Neural cell (in vitro differentiated cells): ENCODE measurements around the gene TTC13. TPM values are rescaled to one million over a fixed set of nuclear protein-coding genes. Genes with fewer than 3 reads are reported as not detected.

ENCODE experiments used
- H2AFZ ChIP-seq: fragments of 200-600, 300-800 bp; sonication (generic), shearing (Covaris generic); 2 replicates; pipeline ENCODE4 v1.6.0; 2014; ENCODE audit warnings: low read depth, mild to moderate bottlenecking, antibody characterized with exemption, low read length, moderate library complexity
- H3F3A ChIP-seq: fragments of 200-600 bp; shearing (Covaris generic); 2 replicates; pipeline ENCODE4 v1.6.1; 2016; ENCODE audit warnings: mild to moderate bottlenecking, moderate library complexity, mixed read lengths, antibody characterized with exemption, low read length; ENCODE audit not compliant: insufficient read depth, poor library complexity, severe bottlenecking
- H3K27ac ChIP-seq: fragments of 200-600, 300-800 bp; sonication (generic), shearing (Covaris generic); 2 replicates; pipeline ENCODE4 v1.5.1; 2014; ENCODE audit warnings: mild to moderate bottlenecking, low read length, moderate library complexity
- H3K27me3 ChIP-seq: fragments of 300-800, 200-600 bp; sonication (generic), shearing (Covaris generic); 2 replicates; pipeline ENCODE4 v1.6.0; 2014; ENCODE audit warnings: mild to moderate bottlenecking, low read depth, low read length, moderate library complexity; ENCODE audit not compliant: insufficient read depth
- H3K36me3 ChIP-seq: fragments of 300-800, 200-600 bp; sonication (generic), shearing (Covaris generic); 2 replicates; pipeline ENCODE4 v1.5.1; 2014; ENCODE audit warnings: mild to moderate bottlenecking, antibody characterized with exemption, low read length, moderate library complexity; ENCODE audit not compliant: insufficient read depth
- H3K4me2 ChIP-seq: fragments of 300-800, 200-600 bp; sonication (generic), shearing (Covaris generic); 2 replicates; pipeline ENCODE4 v1.6.0; 2014; ENCODE audit warnings: mild to moderate bottlenecking, low read length
- H3K4me3 ChIP-seq: fragments of 300-800, 200-600 bp; sonication (generic), shearing (Covaris generic); 2 replicates; pipeline ENCODE4 v1.5.1; 2014; ENCODE audit warnings: mild to moderate bottlenecking, low read length, moderate library complexity
- H3K79me2 ChIP-seq: fragments of 200-600 bp; shearing (Covaris generic); replicated peaks from 2 replicates; pipeline ENCODE4 v1.6.0; 2014; ENCODE audit warnings: mild to moderate bottlenecking, low read length, moderate library complexity; ENCODE audit not compliant: insufficient read depth
- H3K9ac ChIP-seq: fragments of 300-800, 200-600 bp; sonication (generic), shearing (Covaris generic); 2 replicates; pipeline ENCODE4 v1.6.1; 2016; ENCODE audit warnings: mild to moderate bottlenecking, low read length, mixed read lengths
- H3K9me2 ChIP-seq: fragments of 200-600 bp; shearing (Covaris generic); 2 replicates; pipeline ENCODE4 v1.6.1; 2016; ENCODE audit warnings: mild to moderate bottlenecking, low read length, mixed read lengths; ENCODE audit not compliant: insufficient read depth
- H3K9me3 ChIP-seq: fragments of 200-600, 300-800 bp; sonication (generic), shearing (Covaris generic); 2 replicates; pipeline ENCODE4 v1.6.1; 2016; ENCODE audit warnings: mild to moderate bottlenecking, mixed run types, low read length, moderate library complexity, mixed read lengths
- H4K20me1 ChIP-seq: fragments of 200-600 bp; shearing (Covaris generic); 2 replicates; pipeline ENCODE4 v1.6.1; 2016; ENCODE audit warnings: mild to moderate bottlenecking, mixed run types; ENCODE audit not compliant: insufficient read depth
- EP300 ChIP-seq: fragments of 450-650 bp; conservative IDR thresholded peaks from 2 replicates; pipeline ENCODE4 v1.6.1; 2014; ENCODE audit warnings: antibody characterized with exemption, mild to moderate bottlenecking, moderate library complexity; ENCODE audit not compliant: poor library complexity, severe bottlenecking
- EZH2 ChIP-seq: fragments of 200-600, 300-800 bp; shearing (Covaris generic), sonication (generic); IDR thresholded peaks from 2 replicates; pipeline ENCODE4 v1.6.1; 2014; ENCODE audit warnings: antibody characterized with exemption, low read length, borderline replicate concordance, mild to moderate bottlenecking; ENCODE audit not compliant: insufficient read depth, poor library complexity, severe bottlenecking
- MXI1 ChIP-seq: fragments of 450-650 bp; conservative IDR thresholded peaks from 2 replicates; pipeline ENCODE4 v1.6.1; 2014; ENCODE audit warnings: antibody characterized with exemption, mild to moderate bottlenecking; ENCODE audit not compliant: poor library complexity, severe bottlenecking
- POLR2AphosphoS5 ChIP-seq: IDR thresholded peaks from 2 replicates; pipeline ENCODE4 v1.6.1; 2012
- RAD21 ChIP-seq: fragments of 450-650 bp; conservative IDR thresholded peaks from 2 replicates; pipeline ENCODE4 v1.6.1; 2014; ENCODE audit warnings: antibody characterized with exemption, mild to moderate bottlenecking, moderate library complexity
- SMC3 ChIP-seq: fragments of 450-650 bp; conservative IDR thresholded peaks from 2 replicates; pipeline ENCODE4 v1.6.1; 2014; ENCODE audit warnings: antibody characterized with exemption, mild to moderate bottlenecking, moderate library complexity; ENCODE audit not compliant: poor library complexity
- TAF1 ChIP-seq: IDR thresholded peaks from 2 replicates; pipeline ENCODE4 v1.6.1; 2012; ENCODE audit warnings: low read depth
- polyA plus RNA-seq: library from polyadenylated mRNA; depleted of rRNA; stranded (reverse); fragments of >200 nt; gene quantifications from 2 replicates; pipeline ENCODE4 v1.2.3, GENCODE V29; 2014
- TF ChIP-seq, protein P1 (sequence below): fragments of 450-650 bp; IDR thresholded peaks from 2 replicates; pipeline ENCODE4 v1.5.1; 2014; ENCODE audit warnings: antibody characterized with exemption, mild to moderate bottlenecking, moderate library complexity; ENCODE audit not compliant: poor library complexity, severe bottlenecking
- TF ChIP-seq, protein P2 (sequence below): IDR thresholded peaks from 2 replicates; pipeline ENCODE4 v1.6.1; 2012; ENCODE audit warnings: borderline replicate concordance

TTC13 gene
- polyA plus RNA-seq, 1 donor from 2014 or later: 33.8 TPM

DNA sequence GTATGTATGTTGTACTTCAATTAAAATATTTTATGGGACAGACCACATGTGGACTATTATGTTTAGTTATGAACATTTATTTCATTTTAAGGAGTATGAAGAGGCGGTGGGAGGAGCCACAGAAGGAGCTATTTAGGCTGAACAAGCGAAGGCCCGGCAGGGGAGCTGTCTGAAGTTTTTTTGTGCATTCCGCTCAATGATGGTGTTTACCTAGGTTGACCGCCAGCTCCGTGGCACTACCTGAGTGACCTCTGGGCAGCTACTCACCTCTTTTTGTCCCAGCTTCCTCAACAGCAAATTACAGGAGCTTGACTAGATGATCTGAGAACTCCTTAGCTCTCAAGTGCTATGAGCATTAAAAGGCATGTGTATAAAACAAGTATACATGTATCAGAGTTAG is 77.7 kb downstream of the TTC13 start:
- Histone ChIP-seq H3K36me3 (no peaks in the 10 kb centered on the region), H2AFZ (no peak overlapping the region), H3K4me3 (no peak overlapping the region), H3K9ac (no peak overlapping the region), H3K79me2 (no peaks in the 10 kb centered on the region), H3K27me3 (no peaks in the 10 kb centered on the region), H3F3A (no peaks in the 10 kb centered on the region), H3K9me3 (no peaks in the 10 kb centered on the region), H3K9me2 (no peaks in the 10 kb centered on the region), H3K4me2 (no peak overlapping the region), H3K27ac (no peak overlapping the region), H4K20me1 (no peaks in the 10 kb centered on the region)
- TF ChIP-seq POLR2AphosphoS5: no peak
- no peak for TF ChIP-seq RAD21

DNA sequence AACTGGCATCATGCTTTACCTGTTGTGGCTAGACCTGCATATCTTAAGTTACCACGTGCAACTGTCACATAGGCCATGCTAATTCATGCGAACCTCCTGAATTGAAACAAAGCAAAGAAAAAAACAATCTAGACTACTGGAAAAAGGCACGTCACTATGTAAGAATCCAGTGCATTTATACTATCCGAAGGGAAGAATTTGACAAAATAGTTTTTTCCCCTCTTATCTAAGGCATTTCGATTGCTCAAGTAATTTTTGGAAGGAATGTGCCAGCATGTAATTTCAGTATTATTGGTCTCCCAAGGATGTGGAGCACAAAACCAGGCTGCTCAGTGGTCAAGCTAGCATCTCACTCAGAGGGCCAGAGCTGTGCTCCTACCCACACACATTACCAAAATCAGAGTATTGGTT is 78.8 kb downstream of the TTC13 start:
- no peak overlapping the region for H3K4me2 ChIP-seq
- H3K9me3 ChIP-seq: no peaks in the 10 kb centered on the region
- H3K9me2 ChIP-seq: no peaks in the 10 kb centered on the region
- TF ChIP-seq POLR2AphosphoS5: no peak
- no peak for TF ChIP-seq RAD21
- TF ChIP-seq TAF1: no peak
- no peak for TF ChIP-seq SMC3
- TF ChIP-seq, protein P1, sequence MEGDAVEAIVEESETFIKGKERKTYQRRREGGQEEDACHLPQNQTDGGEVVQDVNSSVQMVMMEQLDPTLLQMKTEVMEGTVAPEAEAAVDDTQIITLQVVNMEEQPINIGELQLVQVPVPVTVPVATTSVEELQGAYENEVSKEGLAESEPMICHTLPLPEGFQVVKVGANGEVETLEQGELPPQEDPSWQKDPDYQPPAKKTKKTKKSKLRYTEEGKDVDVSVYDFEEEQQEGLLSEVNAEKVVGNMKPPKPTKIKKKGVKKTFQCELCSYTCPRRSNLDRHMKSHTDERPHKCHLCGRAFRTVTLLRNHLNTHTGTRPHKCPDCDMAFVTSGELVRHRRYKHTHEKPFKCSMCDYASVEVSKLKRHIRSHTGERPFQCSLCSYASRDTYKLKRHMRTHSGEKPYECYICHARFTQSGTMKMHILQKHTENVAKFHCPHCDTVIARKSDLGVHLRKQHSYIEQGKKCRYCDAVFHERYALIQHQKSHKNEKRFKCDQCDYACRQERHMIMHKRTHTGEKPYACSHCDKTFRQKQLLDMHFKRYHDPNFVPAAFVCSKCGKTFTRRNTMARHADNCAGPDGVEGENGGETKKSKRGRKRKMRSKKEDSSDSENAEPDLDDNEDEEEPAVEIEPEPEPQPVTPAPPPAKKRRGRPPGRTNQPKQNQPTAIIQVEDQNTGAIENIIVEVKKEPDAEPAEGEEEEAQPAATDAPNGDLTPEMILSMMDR: no peak
- TF ChIP-seq, protein P2, sequence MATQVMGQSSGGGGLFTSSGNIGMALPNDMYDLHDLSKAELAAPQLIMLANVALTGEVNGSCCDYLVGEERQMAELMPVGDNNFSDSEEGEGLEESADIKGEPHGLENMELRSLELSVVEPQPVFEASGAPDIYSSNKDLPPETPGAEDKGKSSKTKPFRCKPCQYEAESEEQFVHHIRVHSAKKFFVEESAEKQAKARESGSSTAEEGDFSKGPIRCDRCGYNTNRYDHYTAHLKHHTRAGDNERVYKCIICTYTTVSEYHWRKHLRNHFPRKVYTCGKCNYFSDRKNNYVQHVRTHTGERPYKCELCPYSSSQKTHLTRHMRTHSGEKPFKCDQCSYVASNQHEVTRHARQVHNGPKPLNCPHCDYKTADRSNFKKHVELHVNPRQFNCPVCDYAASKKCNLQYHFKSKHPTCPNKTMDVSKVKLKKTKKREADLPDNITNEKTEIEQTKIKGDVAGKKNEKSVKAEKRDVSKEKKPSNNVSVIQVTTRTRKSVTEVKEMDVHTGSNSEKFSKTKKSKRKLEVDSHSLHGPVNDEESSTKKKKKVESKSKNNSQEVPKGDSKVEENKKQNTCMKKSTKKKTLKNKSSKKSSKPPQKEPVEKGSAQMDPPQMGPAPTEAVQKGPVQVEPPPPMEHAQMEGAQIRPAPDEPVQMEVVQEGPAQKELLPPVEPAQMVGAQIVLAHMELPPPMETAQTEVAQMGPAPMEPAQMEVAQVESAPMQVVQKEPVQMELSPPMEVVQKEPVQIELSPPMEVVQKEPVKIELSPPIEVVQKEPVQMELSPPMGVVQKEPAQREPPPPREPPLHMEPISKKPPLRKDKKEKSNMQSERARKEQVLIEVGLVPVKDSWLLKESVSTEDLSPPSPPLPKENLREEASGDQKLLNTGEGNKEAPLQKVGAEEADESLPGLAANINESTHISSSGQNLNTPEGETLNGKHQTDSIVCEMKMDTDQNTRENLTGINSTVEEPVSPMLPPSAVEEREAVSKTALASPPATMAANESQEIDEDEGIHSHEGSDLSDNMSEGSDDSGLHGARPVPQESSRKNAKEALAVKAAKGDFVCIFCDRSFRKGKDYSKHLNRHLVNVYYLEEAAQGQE: no peak
- no peak for TF ChIP-seq EP300
- TF ChIP-seq MXI1: no peak
- no peak overlapping the region for H3K4me3 ChIP-seq
- H3K27me3 ChIP-seq: no peaks in the 10 kb centered on the region
- H3K9ac ChIP-seq: no peak overlapping the region
- H2AFZ ChIP-seq: no peak overlapping the region
- H4K20me1 ChIP-seq: no peaks in the 10 kb centered on the region
- no peaks in the 10 kb centered on the region for H3F3A ChIP-seq
- H3K36me3 ChIP-seq: no peaks in the 10 kb centered on the region
- no peaks in the 10 kb centered on the region for H3K79me2 ChIP-seq
- no peak overlapping the region for H3K27ac ChIP-seq

DNA sequence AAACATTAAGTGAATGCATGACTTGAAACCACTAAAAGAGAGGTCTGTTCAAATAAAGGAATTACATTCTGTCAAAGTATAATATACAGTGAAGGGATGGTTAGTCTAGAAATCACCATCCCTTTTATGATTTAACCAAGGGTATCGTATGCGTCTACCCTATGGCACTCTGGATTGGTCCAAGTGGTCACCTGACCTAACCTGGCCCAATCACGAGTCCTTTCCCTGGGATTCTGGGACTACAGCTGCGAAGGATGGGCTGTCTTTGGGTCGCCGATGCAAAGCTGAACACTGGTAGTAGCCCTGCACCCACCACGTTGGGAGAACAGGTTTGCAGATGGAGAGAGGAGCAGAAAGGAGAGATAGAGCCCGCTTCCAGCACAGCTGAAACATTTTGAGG is 79.9 kb downstream of the TTC13 start:
- H3K36me3 ChIP-seq: no peaks in the 10 kb centered on the region
- no peaks in the 10 kb centered on the region for H4K20me1 ChIP-seq
- no peak overlapping the region for H3K27ac ChIP-seq
- H3K9ac ChIP-seq: no peak overlapping the region
- no peak overlapping the region for H2AFZ ChIP-seq
- no peaks in the 10 kb centered on the region for H3K27me3 ChIP-seq
- no peaks in the 10 kb centered on the region for H3K79me2 ChIP-seq
- H3K4me2 ChIP-seq: no peak overlapping the region
- H3K9me2 ChIP-seq: no peaks in the 10 kb centered on the region
- H3K9me3 ChIP-seq: no peaks in the 10 kb centered on the region
- TF ChIP-seq EP300 (no peak), SMC3 (no peak), POLR2AphosphoS5 (no peak), RAD21 (no peak), EZH2 (no peak), MXI1 (no peak), TAF1 (no peak)
- TF ChIP-seq, protein P1: no peak
- TF ChIP-seq, protein P2: no peak
- H3K4me3 ChIP-seq: no peak overlapping the region
- no peaks in the 10 kb centered on the region for H3F3A ChIP-seq
